IMR-90 (cell line): ENCODE measurements around the gene EZR. TPM values are rescaled to one million over a fixed set of nuclear protein-coding genes. Genes with fewer than 3 reads are reported as not detected.

ENCODE experiments used
- ATAC-seq: fragments of 200-7000 bp; cut with Tn5 transposase; 2 replicates; pipeline ENCODE4 v1.9.1; 2020; ENCODE audit warnings: low read depth, mild to moderate bottlenecking, moderate library complexity
- BruUV-seq: library from RNA; stranded (reverse); fragments of 400-500 nt; replicated peaks from 2 replicates; lab custom pipeline; 2021; lab: Mats Ljungman, UMichigan
- CTCF ChIA-PET: fragments of 300-600 bp; formaldehyde crosslinking; extraction: SDS; loops from one replicate; lab custom pipeline; 2021; ENCODE audit warnings: antibody characterized with exemption; lab: Yijun Ruan, JAX
- POLR2A ChIA-PET: fragments of 300-600 bp; sonication (Branson Sonifier 250); formaldehyde crosslinking; loops from one replicate; lab custom pipeline; 2022; ENCODE audit warnings: antibody characterized with exemption; ENCODE audit not compliant: unreplicated experiment; lab: Charles Lee
- DNase-seq: peaks from one replicate; pipeline ENCODE4 v3.0.0; 2013
- H2AFZ ChIP-seq: replicated peaks from 2 replicates; pipeline ENCODE3; 2013; ENCODE audit warnings: low read length, mild to moderate bottlenecking; ENCODE audit not compliant: poor library complexity
- H2AK5ac ChIP-seq: 2 replicates; pipeline ENCODE4 v1.6.1; 2013; ENCODE audit warnings: low read depth, low read length, inconsistent platforms
- H2AK9ac ChIP-seq: replicated peaks from 2 replicates; pipeline ENCODE3; 2013; ENCODE audit warnings: mild to moderate bottlenecking, low read depth, low read length, moderate library complexity; ENCODE audit not compliant: poor library complexity
- H2BK120ac ChIP-seq: 2 replicates; pipeline ENCODE4 v1.6.1; 2013; ENCODE audit warnings: low read depth, low read length, inconsistent platforms
- H2BK15ac ChIP-seq: 3 replicates; pipeline ENCODE4 v1.6.1; 2013; ENCODE audit warnings: low read depth, low read length, inconsistent platforms
- H2BK20ac ChIP-seq: 2 replicates; pipeline ENCODE4 v1.6.1; 2013; ENCODE audit warnings: low read depth, mild to moderate bottlenecking, inconsistent platforms, low read length, moderate library complexity
- H2BK5ac ChIP-seq: 2 replicates; pipeline ENCODE4 v1.6.1; 2013; ENCODE audit warnings: mild to moderate bottlenecking, low read depth, low read length, inconsistent platforms; ENCODE audit not compliant: poor library complexity, severe bottlenecking
- H3K14ac ChIP-seq: replicated peaks from 2 replicates; pipeline ENCODE4 v1.6.1; 2013; ENCODE audit warnings: low read depth, low read length, inconsistent platforms
- H3K18ac ChIP-seq: 2 replicates; pipeline ENCODE4 v1.6.1; 2013; ENCODE audit warnings: low read depth, low read length, control low read depth
- H3K23ac ChIP-seq: 2 replicates; pipeline ENCODE4 v1.6.1; 2013; ENCODE audit warnings: low read depth, low read length, inconsistent platforms
- H3K27ac ChIP-seq: 2 replicates; pipeline ENCODE4 v1.5.1; 2013; ENCODE audit warnings: mild to moderate bottlenecking, control low read depth, low read length; ENCODE audit not compliant: insufficient read depth
- H3K27me3 ChIP-seq: 2 replicates; pipeline ENCODE4 v1.6.1; 2013; ENCODE audit warnings: low read length; ENCODE audit not compliant: control insufficient read depth, insufficient read depth
- H3K36me3 ChIP-seq: 2 replicates; pipeline ENCODE4 v1.6.1; 2013; ENCODE audit warnings: low read length, mixed read lengths; ENCODE audit not compliant: control insufficient read depth, insufficient read depth
- H3K4ac ChIP-seq: 2 replicates; pipeline ENCODE4 v1.6.1; 2013; ENCODE audit warnings: low read depth, low read length, inconsistent platforms
- H3K4me1 ChIP-seq: 2 replicates; pipeline ENCODE4 v1.6.1; 2013; ENCODE audit warnings: low read length, mixed read lengths; ENCODE audit not compliant: control insufficient read depth, insufficient read depth
- H3K4me2 ChIP-seq: 2 replicates; pipeline ENCODE4 v1.6.1; 2013; ENCODE audit warnings: low read depth, mild to moderate bottlenecking, control low read depth, low read length, moderate library complexity
- H3K4me3 ChIP-seq: 2 replicates; pipeline ENCODE4 v1.5.1; 2013; ENCODE audit warnings: low read depth, mild to moderate bottlenecking, control low read depth, low read length, moderate library complexity; ENCODE audit not compliant: insufficient read depth
- H3K56ac ChIP-seq: 2 replicates; pipeline ENCODE4 v1.6.1; 2013; ENCODE audit warnings: low read length, inconsistent platforms; ENCODE audit not compliant: insufficient read depth; ENCODE audit errors: extremely low read depth
- H3K79me1 ChIP-seq, 2 experiments: 2 replicates each; pipeline ENCODE4 v1.6.1; 2013; ENCODE audit warnings: low read length in 2 of 2, inconsistent platforms in 1 of 2, low read depth in 1 of 2
- H3K9ac ChIP-seq: 2 replicates; pipeline ENCODE4 v1.6.1; 2013; ENCODE audit warnings: low read depth, low read length, control low read depth
- H3K9me1 ChIP-seq: 2 replicates; pipeline ENCODE4 v1.6.1; 2013; ENCODE audit warnings: low read length, inconsistent platforms; ENCODE audit not compliant: insufficient read depth
- H3K9me3 ChIP-seq: 2 replicates; pipeline ENCODE4 v1.6.1; 2013; ENCODE audit warnings: low read length; ENCODE audit not compliant: control insufficient read depth, insufficient read depth
- H4K20me1 ChIP-seq: 2 replicates; pipeline ENCODE4 v1.6.1; 2013; ENCODE audit warnings: low read length, inconsistent platforms; ENCODE audit not compliant: insufficient read depth
- H4K5ac ChIP-seq: 2 replicates; pipeline ENCODE4 v1.6.1; 2013; ENCODE audit warnings: mild to moderate bottlenecking, low read depth, low read length, control low read depth
- H4K8ac ChIP-seq, 2 experiments: 2 replicates each; pipeline ENCODE4 v1.6.1; 2013; ENCODE audit warnings: low read depth in 2 of 2, low read length in 2 of 2, control low read depth in 1 of 2, inconsistent platforms in 1 of 2
- H4K91ac ChIP-seq: 2 replicates; pipeline ENCODE4 v1.6.1; 2013; ENCODE audit warnings: low read depth, low read length, inconsistent platforms; ENCODE audit not compliant: insufficient read depth
- RAD21 ChIP-seq: IDR thresholded peaks from 2 replicates; pipeline ENCODE4 v1.6.1; 2012; ENCODE audit warnings: low read length, improper control_type of control experiment
- USF2 ChIP-seq: fragments of 150-350 bp; IDR thresholded peaks from 2 replicates; pipeline ENCODE4 v1.6.1; 2017; ENCODE audit warnings: mild to moderate bottlenecking, antibody characterized with exemption, low read length, low read depth
- WGBS, 2 experiments: methylation state at CpG; one replicate each; pipeline versions ENCODE4 v1.1.5 to v1.1.7; 2013; ENCODE audit warnings: missing lambda C conversion rate in 2 of 2; ENCODE audit not compliant: insufficient read length in 1 of 2; ENCODE audit errors: extremely low coverage in 2 of 2; 5-methylcytosine and 5-hydroxymethylcytosine counted together
- dilution Hi-C: fragments of 300-500 bp; cut with HindIII; formaldehyde crosslinking; loops from one replicate; pipeline ENCODE4 v1.14.3; 2018; ENCODE audit warnings: low sequenced_read_pairs; ENCODE audit not compliant: unreplicated experiment
- in situ Hi-C: fragments of 300-500 bp; cut with MboI; formaldehyde crosslinking; loops from 3 replicates; pipeline ENCODE4 v1.14.3; 2019; ENCODE audit warnings: low sequenced_read_pairs, inconsistent platforms, mixed read lengths
- intact Hi-C: fragments of 100-400 bp; cut with micrococcal nuclease; formaldehyde crosslinking; loops from 2 replicates; pipeline ENCODE4 v1.10.0; 2022
- polyA plus RNA-seq, 3 experiments: library from polyadenylated mRNA; depleted of rRNA; stranded (reverse); fragments of >200 nt; gene quantifications; 2 replicates each; pipeline ENCODE4 v1.2.3, GENCODE V29; 2012; ENCODE audit warnings: low replicate concordance in 1 of 3
- total RNA-seq: library from RNA; depleted of rRNA; stranded (reverse); fragments of >200 nt; gene quantifications from 2 replicates; pipeline ENCODE4 v1.2.3, GENCODE V29; 2012

EZR gene
- total and polyA plus RNA-seq, 2 of the 4 experiments (the other 2 are of a cell fraction): 83.8 to 145 TPM

DNA sequence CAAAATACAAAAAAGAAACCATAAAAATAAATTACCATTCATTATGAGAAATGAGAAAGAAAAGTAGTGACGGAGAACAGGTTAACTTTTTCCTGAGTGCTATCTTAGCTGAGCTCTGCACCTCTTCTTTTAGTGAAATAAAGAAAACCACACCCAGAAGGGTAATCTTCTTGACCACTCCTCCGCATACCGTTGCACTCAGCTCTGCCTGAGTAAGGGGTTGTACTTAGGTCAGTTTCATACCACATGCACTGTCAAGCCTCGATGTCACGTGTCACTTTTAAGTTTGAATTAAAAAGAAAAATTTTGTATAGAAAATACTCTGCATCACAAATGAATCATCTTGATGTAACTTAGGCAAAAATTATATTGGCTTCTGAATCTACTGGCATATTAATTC, 2.8 kb downstream of the EZR start:
- dilution Hi-C loops: no loop called here

More for the DNA sequence above, 2.8 kb downstream of the EZR start:
- ChIA-PET POLR2A (no interaction called here), CTCF (no interaction called here)
- Histone ChIP-seq H2BK5ac (no peak overlapping the region), H3K9ac (no peak overlapping the region), H3K9me3 (no peaks in the 10 kb centered on the region), H2BK20ac (no peak overlapping the region), H4K20me1 (peaks cover 23% of the 10 kb centered on the region), H3K27me3 (no peaks in the 10 kb centered on the region), H3K18ac (no peak overlapping the region), H3K79me1 (peaks cover 31 to 54% of the 10 kb centered on the region in 2 experiments), H4K8ac (no peak overlapping the region), H3K4me3 (no peak overlapping the region), H2AFZ (no peak overlapping the region), H3K56ac (no peak overlapping the region), H3K9me1 (peaks cover 19% of the 10 kb centered on the region), H3K23ac (0 out of 2 replicates have a peak overlapping the region, but pooled peaks have one; percentile 8), H2AK5ac (no peak overlapping the region), H3K4me1 (peaks cover 12% of the 10 kb centered on the region), H2BK15ac (no peak overlapping the region), H2AK9ac (no peak overlapping the region), H4K91ac (no peak overlapping the region), H3K27ac (no peak overlapping the region), H3K4ac (no peak overlapping the region), H2BK120ac (no peak overlapping the region), H3K14ac (no peak overlapping the region), H3K36me3 (no peaks in the 10 kb centered on the region), H4K5ac (no peak overlapping the region), H3K4me2 (peak overlapping the region; percentile 67)
- WGBS, 2 experiments: no CpG with 5 or more reads among the region's 5 CpGs
- DNase-seq (no peak), ATAC-seq (no peak)
- BruUV-seq: no TSS peak
- intact Hi-C loops (no loop called here), in situ Hi-C loops (no loop called here)
- TF ChIP-seq USF2 (0 out of 2 replicates have a peak, but pooled peaks have one; percentile 21), RAD21 (no peak)
